GM10248 (cell line): ENCODE measurements around the gene DERL3.

ENCODE experiments used
- CTCF ChIA-PET: fragments of 300-600 bp; sonication (Branson Sonifier 250); formaldehyde crosslinking; extraction: SDS; loops from one replicate; lab custom pipeline; 2021; ENCODE audit warnings: antibody characterized with exemption; lab: Yijun Ruan, JAX
- POLR2A ChIA-PET: fragments of 350-650 bp; sonication (Branson Sonifier 250); formaldehyde crosslinking; extraction: SDS; loops from one replicate; lab custom pipeline; 2020; ENCODE audit warnings: antibody characterized with exemption; lab: Yijun Ruan, JAX
- DNase-seq: peaks from one replicate; pipeline ENCODE4 v3.0.0; 2012; ENCODE audit errors: extremely low spot score
- CTCF ChIP-seq: IDR thresholded peaks from 2 replicates; pipeline ENCODE4 v1.5.1; 2012; ENCODE audit warnings: mild to moderate bottlenecking, low read depth; ENCODE audit errors: extremely low read depth, missing control alignments, control extremely low read depth

Gene DERL3

GRCh38 chr22:23823331-23823791, 15.4 kb downstream of the DERL3 start:
- no peak for DNase-seq
- ChIA-PET CTCF (interaction anchor here (1.2 to 1.7 kb wide), 2 partner anchors 14 to 23 kb away, joined by 3 to 5 read pairs; no protein-coding TSS in a partner anchor), POLR2A (no interaction called here)
- TF ChIP-seq CTCF: no peak

- DNase-seq: no peak
- TF ChIP-seq CTCF: no peak
- POLR2A ChIA-PET: no interaction called here
- CTCF ChIA-PET: no interaction called here
These were observed 16.6 kb downstream of the DERL3 start for GRCh38 chr22:23822101-23822671.

- TF ChIP-seq CTCF: no peak
- CTCF ChIA-PET: interaction anchor here (0.7 to 1.1 kb wide), 3 partner anchors 9 to 29 kb away, joined by 3 read pairs; no protein-coding TSS in a partner anchor
- POLR2A ChIA-PET: interaction anchor here (0.6 kb wide), 1 partner anchor 36 kb away, joined by 3 read pairs; no protein-coding TSS in a partner anchor
- no peak for DNase-seq
These were observed 18.0 kb downstream of the DERL3 start for GRCh38 chr22:23820748-23821211.

- ChIA-PET CTCF (no interaction called here), POLR2A (no interaction called here)
- TF ChIP-seq CTCF: no peak
- DNase-seq: no peak
These were observed 20.3 kb downstream of the DERL3 start for GRCh38 chr22:23818541-23818940.

- no peak for TF ChIP-seq CTCF
- POLR2A ChIA-PET: no interaction called here
- no peak for DNase-seq
- CTCF ChIA-PET: interaction anchor here (1.8 kb wide), 1 partner anchor 46 kb away, joined by 4 read pairs; no protein-coding TSS in a partner anchor
These were observed 21.7 kb downstream of the DERL3 start for GRCh38 chr22:23817146-23817545.

- ChIA-PET CTCF (interaction anchor here (1.8 kb wide), 1 partner anchor 46 kb away, joined by 4 read pairs; no protein-coding TSS in a partner anchor), POLR2A (interaction anchor here (0.8 kb wide), 1 partner anchor 17 kb away, joined by 3 read pairs; no protein-coding TSS in a partner anchor)
- no peak for DNase-seq
- no peak for TF ChIP-seq CTCF
These were observed 22.4 kb downstream of the DERL3 start for GRCh38 chr22:23816156-23816976.
